Stimulated activated effector memory CD8-positive, alpha-beta T cell treated with anti-CD3 and anti-CD28 coated beads, Interleukin-12 subunit alpha, Interleukin-12 subunit beta, amount 100 ng/mL, for 72 hours (primary cell): ENCODE results near the gene EPHA7.

Experiments
- ATAC-seq: fragments of 150-1000 bp; cut with Tn5 transposase; 2 replicates; pipeline ENCODE4 v1.10.0; 2021
- DNase-seq, 2 donors: peaks; one replicate each; pipeline ENCODE4 v3.0.0; 2021 to 2022; ENCODE audit warnings: low spot score in 2 of 2
- H3K27ac Mint-ChIP-seq: one replicate; pipeline ENCODE4 v1.8.0; 2022; ENCODE audit warnings: mild to moderate bottlenecking, mixed read lengths
- H3K36me3 Mint-ChIP-seq: one replicate; pipeline ENCODE4 v1.8.0; 2022; ENCODE audit warnings: mild to moderate bottlenecking, mixed read lengths
- H3K4me1 Mint-ChIP-seq: one replicate; pipeline ENCODE4 v1.8.0; 2022; ENCODE audit warnings: mixed read lengths
- H3K4me3 Mint-ChIP-seq: one replicate; pipeline ENCODE4 v1.8.0; 2022; ENCODE audit warnings: mild to moderate bottlenecking, mixed read lengths
- H3K9me3 Mint-ChIP-seq: one replicate; pipeline ENCODE4 v1.8.0; 2022; ENCODE audit warnings: mixed read lengths

Gene EPHA7

DNA sequence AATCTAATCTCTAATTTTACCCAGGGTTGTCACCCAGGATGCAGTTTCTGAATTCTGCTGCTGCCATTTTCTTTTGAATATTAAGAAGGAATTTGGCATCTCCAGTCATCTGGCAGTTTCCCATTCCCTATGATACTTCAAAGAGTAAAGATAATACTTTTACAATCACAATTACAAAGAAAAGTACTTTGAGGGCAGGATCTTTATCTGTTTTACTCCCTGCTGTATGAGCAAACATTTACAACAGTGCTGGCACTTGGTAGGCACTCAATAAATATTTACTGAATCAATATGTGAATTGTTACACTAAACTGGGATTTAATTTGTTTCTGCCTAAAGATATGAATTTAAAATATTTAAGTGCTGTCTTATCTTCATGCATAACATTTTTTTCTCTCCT, 224.9 kb downstream of the EPHA7 start:
- Mint-ChIP-seq H3K9me3 (peaks cover 16% of the 10 kb centered on the region), H3K36me3 (no peaks in the 10 kb centered on the region), H3K4me1 (no peaks in the 10 kb centered on the region), H3K4me3 (no peak overlapping the region), H3K27ac (no peak overlapping the region)
- ATAC-seq, result no peak
- DNase-seq, result no peak

DNA sequence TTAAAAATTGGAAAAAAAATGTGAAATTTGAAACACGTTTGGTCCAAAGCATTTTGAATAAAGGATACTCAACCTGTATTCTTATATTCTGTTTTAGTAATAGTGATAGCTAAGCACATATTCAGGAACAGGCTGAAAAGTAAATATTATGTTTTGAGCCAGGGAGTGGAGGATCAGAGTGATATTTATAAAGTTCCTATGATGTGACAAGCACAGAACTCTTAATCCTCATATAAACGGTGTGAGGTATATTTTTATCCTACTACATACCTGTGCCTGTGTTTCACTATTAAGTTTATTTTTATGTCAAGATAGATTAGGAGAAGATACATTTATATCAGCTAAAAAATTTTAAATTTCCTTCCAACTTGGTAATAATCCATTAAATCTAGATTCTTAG, 225.5 kb downstream of the EPHA7 start:
- H3K36me3 Mint-ChIP-seq, result no peaks in the 10 kb centered on the region
- no peaks in the 10 kb centered on the region for H3K4me1 Mint-ChIP-seq
- no peak overlapping the region for H3K4me3 Mint-ChIP-seq
- DNase-seq (no peak), ATAC-seq (no peak)
- H3K27ac Mint-ChIP-seq, result no peak overlapping the region
- peaks cover 16% of the 10 kb centered on the region for H3K9me3 Mint-ChIP-seq
